SK-N-SH treated with all-trans-retinoic acid at 6 μM for 48 hours (cell line): ENCODE data around the gene CTXN3.

Experiments used
- ATAC-seq: fragments of 200-7000 bp; cut with Tn5 transposase; 3 replicates; pipeline ENCODE4 v1.9.1; 2020; ENCODE audit warnings: mild to moderate bottlenecking, moderate library complexity
- ARNTL ChIP-seq: fragments of 450-650 bp; formaldehyde crosslinking; IDR thresholded peaks from 2 replicates; pipeline ENCODE4 v1.5.0; 2020; ENCODE audit warnings: low read depth, mild to moderate bottlenecking, moderate library complexity, borderline replicate concordance
- OSR1 ChIP-seq: fragments of 250-450 bp; sonication (Bioruptor Pico); IDR thresholded peaks from 2 replicates; pipeline ENCODE4 v1.8.0; 2022; ENCODE audit warnings: moderate library complexity, mild to moderate bottlenecking, inconsistent platforms
- POU6F1 ChIP-seq: fragments of 250-450 bp; sonication (Bioruptor Pico); IDR thresholded peaks from 2 replicates; pipeline ENCODE4 v1.8.0; 2021; ENCODE audit warnings: low read depth, mild to moderate bottlenecking, moderate library complexity, borderline replicate concordance
- ZFP3 ChIP-seq: fragments of 250-450 bp; sonication (Bioruptor Pico); IDR thresholded peaks from 2 replicates; pipeline ENCODE4 v1.5.0; 2020; ENCODE audit warnings: mild to moderate bottlenecking, moderate library complexity

The CTXN3 gene

DNA sequence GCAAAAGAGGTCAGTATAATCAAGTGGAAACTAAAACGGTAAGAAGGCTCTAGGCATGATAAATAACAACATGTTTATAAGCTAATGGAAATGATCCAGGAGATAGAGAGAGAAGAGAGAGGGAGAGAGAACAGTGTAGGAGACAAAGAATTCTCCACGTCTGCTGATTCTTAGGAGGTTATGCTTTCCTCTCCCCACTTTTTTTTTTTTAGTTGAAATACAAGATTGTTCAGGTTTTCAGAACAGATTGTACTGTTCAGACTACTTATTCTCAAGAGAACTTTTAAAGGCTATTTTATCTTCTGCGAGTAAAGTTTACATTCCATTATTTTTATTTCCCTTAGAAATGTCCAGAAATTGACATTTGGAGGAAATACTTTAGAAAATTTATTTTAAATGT, 58.3 kb downstream of the CTXN3 start:
- ATAC-seq = no peak

More for the DNA sequence above, 58.3 kb downstream of the CTXN3 start:
- TF ChIP-seq ZFP3 (no peak), POU6F1 (CRISPR knock-in tag) (no peak), ARNTL (CRISPR knock-in tag) (no peak), OSR1 (CRISPR knock-in tag) (no peak)
